Neural cell (in vitro differentiated cells): ENCODE data around the gene HK1. TPM values are rescaled to one million over a fixed set of nuclear protein-coding genes. Genes with fewer than 3 reads are reported as not detected.

ENCODE experiments used
- H2AFZ ChIP-seq: fragments of 200-600, 300-800 bp; sonication (generic), shearing (Covaris generic); 2 replicates; pipeline ENCODE4 v1.6.0; 2014; ENCODE audit warnings: low read depth, mild to moderate bottlenecking, antibody characterized with exemption, low read length, moderate library complexity
- H3F3A ChIP-seq: fragments of 200-600 bp; shearing (Covaris generic); 2 replicates; pipeline ENCODE4 v1.6.1; 2016; ENCODE audit warnings: mild to moderate bottlenecking, moderate library complexity, mixed read lengths, antibody characterized with exemption, low read length; ENCODE audit not compliant: insufficient read depth, poor library complexity, severe bottlenecking
- H3K27ac ChIP-seq: fragments of 200-600, 300-800 bp; sonication (generic), shearing (Covaris generic); 2 replicates; pipeline ENCODE4 v1.5.1; 2014; ENCODE audit warnings: mild to moderate bottlenecking, low read length, moderate library complexity
- H3K27me3 ChIP-seq: fragments of 300-800, 200-600 bp; sonication (generic), shearing (Covaris generic); 2 replicates; pipeline ENCODE4 v1.6.0; 2014; ENCODE audit warnings: mild to moderate bottlenecking, low read depth, low read length, moderate library complexity; ENCODE audit not compliant: insufficient read depth
- H3K36me3 ChIP-seq: fragments of 300-800, 200-600 bp; sonication (generic), shearing (Covaris generic); 2 replicates; pipeline ENCODE4 v1.5.1; 2014; ENCODE audit warnings: mild to moderate bottlenecking, antibody characterized with exemption, low read length, moderate library complexity; ENCODE audit not compliant: insufficient read depth
- H3K4me2 ChIP-seq: fragments of 300-800, 200-600 bp; sonication (generic), shearing (Covaris generic); 2 replicates; pipeline ENCODE4 v1.6.0; 2014; ENCODE audit warnings: mild to moderate bottlenecking, low read length
- H3K4me3 ChIP-seq: fragments of 300-800, 200-600 bp; sonication (generic), shearing (Covaris generic); 2 replicates; pipeline ENCODE4 v1.5.1; 2014; ENCODE audit warnings: mild to moderate bottlenecking, low read length, moderate library complexity
- H3K79me2 ChIP-seq: fragments of 200-600 bp; shearing (Covaris generic); replicated peaks from 2 replicates; pipeline ENCODE4 v1.6.0; 2014; ENCODE audit warnings: mild to moderate bottlenecking, low read length, moderate library complexity; ENCODE audit not compliant: insufficient read depth
- H3K9ac ChIP-seq: fragments of 300-800, 200-600 bp; sonication (generic), shearing (Covaris generic); 2 replicates; pipeline ENCODE4 v1.6.1; 2016; ENCODE audit warnings: mild to moderate bottlenecking, low read length, mixed read lengths
- H3K9me2 ChIP-seq: fragments of 200-600 bp; shearing (Covaris generic); 2 replicates; pipeline ENCODE4 v1.6.1; 2016; ENCODE audit warnings: mild to moderate bottlenecking, low read length, mixed read lengths; ENCODE audit not compliant: insufficient read depth
- H3K9me3 ChIP-seq: fragments of 200-600, 300-800 bp; sonication (generic), shearing (Covaris generic); 2 replicates; pipeline ENCODE4 v1.6.1; 2016; ENCODE audit warnings: mild to moderate bottlenecking, mixed run types, low read length, moderate library complexity, mixed read lengths
- H4K20me1 ChIP-seq: fragments of 200-600 bp; shearing (Covaris generic); 2 replicates; pipeline ENCODE4 v1.6.1; 2016; ENCODE audit warnings: mild to moderate bottlenecking, mixed run types; ENCODE audit not compliant: insufficient read depth
- EP300 ChIP-seq: fragments of 450-650 bp; conservative IDR thresholded peaks from 2 replicates; pipeline ENCODE4 v1.6.1; 2014; ENCODE audit warnings: antibody characterized with exemption, mild to moderate bottlenecking, moderate library complexity; ENCODE audit not compliant: poor library complexity, severe bottlenecking
- EZH2 ChIP-seq: fragments of 200-600, 300-800 bp; shearing (Covaris generic), sonication (generic); IDR thresholded peaks from 2 replicates; pipeline ENCODE4 v1.6.1; 2014; ENCODE audit warnings: antibody characterized with exemption, low read length, borderline replicate concordance, mild to moderate bottlenecking; ENCODE audit not compliant: insufficient read depth, poor library complexity, severe bottlenecking
- MXI1 ChIP-seq: fragments of 450-650 bp; conservative IDR thresholded peaks from 2 replicates; pipeline ENCODE4 v1.6.1; 2014; ENCODE audit warnings: antibody characterized with exemption, mild to moderate bottlenecking; ENCODE audit not compliant: poor library complexity, severe bottlenecking
- POLR2AphosphoS5 ChIP-seq: IDR thresholded peaks from 2 replicates; pipeline ENCODE4 v1.6.1; 2012
- RAD21 ChIP-seq: fragments of 450-650 bp; conservative IDR thresholded peaks from 2 replicates; pipeline ENCODE4 v1.6.1; 2014; ENCODE audit warnings: antibody characterized with exemption, mild to moderate bottlenecking, moderate library complexity
- SMC3 ChIP-seq: fragments of 450-650 bp; conservative IDR thresholded peaks from 2 replicates; pipeline ENCODE4 v1.6.1; 2014; ENCODE audit warnings: antibody characterized with exemption, mild to moderate bottlenecking, moderate library complexity; ENCODE audit not compliant: poor library complexity
- TAF1 ChIP-seq: IDR thresholded peaks from 2 replicates; pipeline ENCODE4 v1.6.1; 2012; ENCODE audit warnings: low read depth
- polyA plus RNA-seq: library from polyadenylated mRNA; depleted of rRNA; stranded (reverse); fragments of >200 nt; gene quantifications from 2 replicates; pipeline ENCODE4 v1.2.3, GENCODE V29; 2014
- TF ChIP-seq, protein P1 (sequence below): IDR thresholded peaks from 2 replicates; pipeline ENCODE4 v1.6.1; 2012; ENCODE audit warnings: borderline replicate concordance
- TF ChIP-seq, protein P2 (sequence below): fragments of 450-650 bp; IDR thresholded peaks from 2 replicates; pipeline ENCODE4 v1.5.1; 2014; ENCODE audit warnings: antibody characterized with exemption, mild to moderate bottlenecking, moderate library complexity; ENCODE audit not compliant: poor library complexity, severe bottlenecking

Gene HK1
- polyA plus RNA-seq, 1 donor from 2014 or later: 60.5 TPM

DNA sequence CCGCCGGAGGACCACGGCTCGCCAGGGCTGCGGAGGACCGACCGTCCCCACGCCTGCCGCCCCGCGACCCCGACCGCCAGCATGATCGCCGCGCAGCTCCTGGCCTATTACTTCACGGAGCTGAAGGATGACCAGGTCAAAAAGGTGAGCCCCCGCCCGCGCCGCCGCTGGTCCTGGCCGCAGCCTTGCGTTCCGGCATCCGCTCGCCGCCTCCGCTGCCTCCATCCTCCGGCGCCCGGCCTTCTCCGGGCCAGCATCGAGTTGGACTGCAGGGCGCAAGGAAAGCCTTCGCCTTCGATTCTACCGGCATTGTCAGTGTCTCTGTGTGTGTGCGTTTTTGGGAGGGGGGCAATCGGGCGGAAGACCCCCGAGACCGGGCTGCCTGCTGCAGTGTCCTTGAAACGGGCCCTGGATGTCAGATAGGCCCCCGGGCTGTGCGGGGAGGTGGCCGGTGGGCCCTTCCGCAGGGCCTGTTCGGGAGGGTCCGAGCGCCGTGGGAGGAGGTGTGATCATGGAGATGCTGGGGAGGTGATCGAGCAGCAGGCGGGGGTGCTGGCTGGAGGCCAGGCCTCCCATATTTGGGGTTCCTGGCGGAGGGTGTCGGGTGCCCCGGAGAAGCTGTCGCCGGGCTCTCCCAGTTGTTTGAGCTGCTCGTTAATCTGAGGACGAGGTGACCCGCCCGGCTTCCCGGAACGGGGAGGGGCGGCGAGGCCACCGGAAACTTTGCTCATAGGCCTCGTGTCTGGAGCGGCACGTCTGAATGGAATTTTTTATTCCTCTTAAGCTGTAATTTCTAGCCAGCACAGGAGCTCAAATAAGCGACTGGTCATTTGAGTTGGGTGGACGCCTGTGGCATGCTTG lies 40.8 kb downstream of the HK1 start:
- no peaks in the 10 kb centered on the region for H3K27me3 ChIP-seq
- H4K20me1 ChIP-seq: no peaks in the 10 kb centered on the region
- peak; percentile 69 for TF ChIP-seq TAF1
- TF ChIP-seq, protein P1, sequence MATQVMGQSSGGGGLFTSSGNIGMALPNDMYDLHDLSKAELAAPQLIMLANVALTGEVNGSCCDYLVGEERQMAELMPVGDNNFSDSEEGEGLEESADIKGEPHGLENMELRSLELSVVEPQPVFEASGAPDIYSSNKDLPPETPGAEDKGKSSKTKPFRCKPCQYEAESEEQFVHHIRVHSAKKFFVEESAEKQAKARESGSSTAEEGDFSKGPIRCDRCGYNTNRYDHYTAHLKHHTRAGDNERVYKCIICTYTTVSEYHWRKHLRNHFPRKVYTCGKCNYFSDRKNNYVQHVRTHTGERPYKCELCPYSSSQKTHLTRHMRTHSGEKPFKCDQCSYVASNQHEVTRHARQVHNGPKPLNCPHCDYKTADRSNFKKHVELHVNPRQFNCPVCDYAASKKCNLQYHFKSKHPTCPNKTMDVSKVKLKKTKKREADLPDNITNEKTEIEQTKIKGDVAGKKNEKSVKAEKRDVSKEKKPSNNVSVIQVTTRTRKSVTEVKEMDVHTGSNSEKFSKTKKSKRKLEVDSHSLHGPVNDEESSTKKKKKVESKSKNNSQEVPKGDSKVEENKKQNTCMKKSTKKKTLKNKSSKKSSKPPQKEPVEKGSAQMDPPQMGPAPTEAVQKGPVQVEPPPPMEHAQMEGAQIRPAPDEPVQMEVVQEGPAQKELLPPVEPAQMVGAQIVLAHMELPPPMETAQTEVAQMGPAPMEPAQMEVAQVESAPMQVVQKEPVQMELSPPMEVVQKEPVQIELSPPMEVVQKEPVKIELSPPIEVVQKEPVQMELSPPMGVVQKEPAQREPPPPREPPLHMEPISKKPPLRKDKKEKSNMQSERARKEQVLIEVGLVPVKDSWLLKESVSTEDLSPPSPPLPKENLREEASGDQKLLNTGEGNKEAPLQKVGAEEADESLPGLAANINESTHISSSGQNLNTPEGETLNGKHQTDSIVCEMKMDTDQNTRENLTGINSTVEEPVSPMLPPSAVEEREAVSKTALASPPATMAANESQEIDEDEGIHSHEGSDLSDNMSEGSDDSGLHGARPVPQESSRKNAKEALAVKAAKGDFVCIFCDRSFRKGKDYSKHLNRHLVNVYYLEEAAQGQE: no peak
- peak; percentile 93 for TF ChIP-seq POLR2AphosphoS5
- peak; percentile 48 for TF ChIP-seq MXI1
- H3K4me2 ChIP-seq: peak overlapping the region; percentile 76
- H3K9ac ChIP-seq: peak overlapping the region; percentile 96
- no peaks in the 10 kb centered on the region for H3K9me3 ChIP-seq
- peak overlapping the region; percentile 80 for H2AFZ ChIP-seq
- H3F3A ChIP-seq: no peaks in the 10 kb centered on the region
- peak overlapping the region; percentile 82 for H3K27ac ChIP-seq
- peaks cover 35% of the 10 kb centered on the region for H3K79me2 ChIP-seq
- no peaks in the 10 kb centered on the region for H3K9me2 ChIP-seq
- H3K36me3 ChIP-seq: no peaks in the 10 kb centered on the region
- H3K4me3 ChIP-seq: peak overlapping the region; percentile 100

DNA sequence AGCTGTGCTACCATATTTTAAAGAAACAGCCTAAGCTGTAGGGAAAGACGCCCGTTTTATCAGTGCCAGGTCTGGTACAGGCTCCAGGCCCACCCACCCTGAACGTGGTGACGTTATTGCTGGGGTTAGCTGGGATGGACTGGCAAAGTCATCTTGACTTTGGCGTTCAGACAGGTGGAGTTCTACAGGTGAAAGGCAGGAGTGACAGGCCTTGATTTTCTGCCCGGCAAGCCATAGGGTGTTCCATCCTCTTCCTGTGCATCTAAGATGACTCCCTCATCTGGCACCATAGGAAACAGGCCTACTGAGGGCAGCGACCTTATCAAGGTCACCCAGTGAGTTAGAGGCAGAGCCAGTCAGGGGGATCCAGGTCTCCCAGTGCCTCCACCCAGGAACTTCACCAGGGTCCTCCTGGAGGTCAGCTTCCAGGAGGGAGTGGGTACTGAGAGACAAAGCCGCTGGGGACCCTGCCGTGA lies 41.6 kb downstream of the HK1 start:
- no peaks in the 10 kb centered on the region for H3K9me2 ChIP-seq
- peak overlapping the region; percentile 100 for H3K4me3 ChIP-seq
- TF ChIP-seq RAD21 (no peak), TAF1 (no peak), EZH2 (no peak), POLR2AphosphoS5 (no peak), EP300 (no peak), SMC3 (no peak), MXI1 (no peak)
- TF ChIP-seq, protein P1: no peak
- TF ChIP-seq, protein P2, sequence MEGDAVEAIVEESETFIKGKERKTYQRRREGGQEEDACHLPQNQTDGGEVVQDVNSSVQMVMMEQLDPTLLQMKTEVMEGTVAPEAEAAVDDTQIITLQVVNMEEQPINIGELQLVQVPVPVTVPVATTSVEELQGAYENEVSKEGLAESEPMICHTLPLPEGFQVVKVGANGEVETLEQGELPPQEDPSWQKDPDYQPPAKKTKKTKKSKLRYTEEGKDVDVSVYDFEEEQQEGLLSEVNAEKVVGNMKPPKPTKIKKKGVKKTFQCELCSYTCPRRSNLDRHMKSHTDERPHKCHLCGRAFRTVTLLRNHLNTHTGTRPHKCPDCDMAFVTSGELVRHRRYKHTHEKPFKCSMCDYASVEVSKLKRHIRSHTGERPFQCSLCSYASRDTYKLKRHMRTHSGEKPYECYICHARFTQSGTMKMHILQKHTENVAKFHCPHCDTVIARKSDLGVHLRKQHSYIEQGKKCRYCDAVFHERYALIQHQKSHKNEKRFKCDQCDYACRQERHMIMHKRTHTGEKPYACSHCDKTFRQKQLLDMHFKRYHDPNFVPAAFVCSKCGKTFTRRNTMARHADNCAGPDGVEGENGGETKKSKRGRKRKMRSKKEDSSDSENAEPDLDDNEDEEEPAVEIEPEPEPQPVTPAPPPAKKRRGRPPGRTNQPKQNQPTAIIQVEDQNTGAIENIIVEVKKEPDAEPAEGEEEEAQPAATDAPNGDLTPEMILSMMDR: no peak
- H3K79me2 ChIP-seq: peaks cover 41% of the 10 kb centered on the region
- H2AFZ ChIP-seq: no peak overlapping the region
- H3K9ac ChIP-seq: peak overlapping the region; percentile 96
- no peaks in the 10 kb centered on the region for H3K36me3 ChIP-seq
- H3K27ac ChIP-seq: no peak overlapping the region
- no peaks in the 10 kb centered on the region for H3K9me3 ChIP-seq
- no peaks in the 10 kb centered on the region for H3F3A ChIP-seq
- H4K20me1 ChIP-seq: no peaks in the 10 kb centered on the region
- peak overlapping the region; percentile 76 for H3K4me2 ChIP-seq
- no peaks in the 10 kb centered on the region for H3K27me3 ChIP-seq
